Smooth muscle cell (in vitro differentiated cells): ENCODE measurements around the gene TUBB4A. TPM values are rescaled to one million over a fixed set of nuclear protein-coding genes. Genes with fewer than 3 reads are reported as not detected.
A peak's percentile ranks its signal among the peaks of the same experiment; 100 is the strongest.

Experiments
- DNase-seq: peaks from one replicate; lab custom pipeline; 2025; ENCODE audit not compliant: unreplicated experiment; lab: John Stamatoyannopoulos, UW
- H2AFZ ChIP-seq: fragments of 200-600 bp; sonication (generic); 2 replicates; pipeline ENCODE4 v1.6.0; 2016; ENCODE audit warnings: antibody characterized with exemption, low read depth, mild to moderate bottlenecking
- H3F3A ChIP-seq: fragments of 200-600 bp; sonication (generic); 2 replicates; pipeline ENCODE4 v1.6.0; 2017; ENCODE audit warnings: antibody characterized with exemption, low read depth
- H3K27ac ChIP-seq: fragments of 200-600 bp; sonication (generic); 2 replicates; pipeline ENCODE4 v1.5.1; 2016; ENCODE audit warnings: low read depth, mild to moderate bottlenecking
- H3K27me3 ChIP-seq: fragments of 200-600 bp; sonication (generic); 2 replicates; pipeline ENCODE4 v1.6.1; 2016; ENCODE audit warnings: low read depth, mild to moderate bottlenecking
- H3K36me3 ChIP-seq: fragments of 200-600 bp; sonication (generic); 2 replicates; pipeline ENCODE4 v1.5.1; 2016; ENCODE audit warnings: low read depth
- H3K4me1 ChIP-seq: fragments of 200-600 bp; sonication (generic); 2 replicates; pipeline ENCODE4 v1.5.1; 2016; ENCODE audit warnings: low read depth
- H3K4me2 ChIP-seq: fragments of 200-600 bp; sonication (generic); 2 replicates; pipeline ENCODE4 v1.6.0; 2016; ENCODE audit warnings: mild to moderate bottlenecking
- H3K4me3 ChIP-seq: fragments of 200-600 bp; sonication (generic); 2 replicates; pipeline ENCODE4 v1.5.1; 2016; ENCODE audit warnings: mild to moderate bottlenecking
- H3K79me2 ChIP-seq: fragments of 200-600 bp; sonication (generic); 2 replicates; pipeline ENCODE4 v1.6.0; 2016; ENCODE audit warnings: low read depth, mild to moderate bottlenecking
- H3K9ac ChIP-seq: fragments of 200-600 bp; sonication (generic); 2 replicates; pipeline ENCODE4 v1.6.0; 2016; ENCODE audit warnings: low read depth
- H3K9me3 ChIP-seq: fragments of 200-600 bp; sonication (generic); replicated peaks from 2 replicates; pipeline ENCODE4 v1.5.1; 2016; ENCODE audit warnings: low read depth
- H4K20me1 ChIP-seq: fragments of 200-600 bp; sonication (generic); 2 replicates; pipeline ENCODE4 v1.6.0; 2016; ENCODE audit warnings: low read depth
- WGBS: methylation state at CpG from one replicate; pipeline ENCODE4 v1.1.7; 2016; ENCODE audit warnings: low lambda C conversion rate; 5-methylcytosine and 5-hydroxymethylcytosine counted together
- polyA plus RNA-seq: library from polyadenylated mRNA; unstranded; fragments of >200 nt; fragmentation: Nextera tagmentation; extraction: Ambion mirVana; gene quantifications from 2 replicates; pipeline ENCODE4 v1.2.1, GENCODE V29; 2016
- total RNA-seq: library from RNA; depleted of rRNA; stranded (reverse); fragments of >200 nt; gene quantifications from 2 replicates; pipeline ENCODE4 v1.2.3, GENCODE V29; 2014
- TF ChIP-seq, protein P1 (sequence below): fragments of 200-600 bp; sonication (generic); IDR thresholded peaks from 2 replicates; pipeline ENCODE4 v1.5.1; 2017; ENCODE audit warnings: borderline replicate concordance, mild to moderate bottlenecking, antibody characterized with exemption; ENCODE audit not compliant: insufficient read depth, poor library complexity, severe bottlenecking

TUBB4A gene
- total and polyA plus RNA-seq, 2 experiments from 2014 or later = not detected

GRCh38 chr19:6478815-6479214 lies 23.3 kb downstream of the TUBB4A start:
- no peak overlapping the region for H2AFZ ChIP-seq
- H3K4me1 ChIP-seq = peaks cover 9% of the 10 kb centered on the region
- H3K4me3 ChIP-seq = no peak overlapping the region
- 95% methylated on average over 9 of the region's 13 CpGs for WGBS
- H4K20me1 ChIP-seq = no peaks in the 10 kb centered on the region
- H3K4me2 ChIP-seq = no peak overlapping the region
- no peaks in the 10 kb centered on the region for H3F3A ChIP-seq
- no peak for DNase-seq
- no peaks in the 10 kb centered on the region for H3K36me3 ChIP-seq
- H3K9me3 ChIP-seq = no peaks in the 10 kb centered on the region
- H3K27me3 ChIP-seq = peaks cover 23% of the 10 kb centered on the region
- no peak overlapping the region for H3K27ac ChIP-seq
- no peaks in the 10 kb centered on the region for H3K79me2 ChIP-seq
- no peak overlapping the region for H3K9ac ChIP-seq
- TF ChIP-seq, protein P1, sequence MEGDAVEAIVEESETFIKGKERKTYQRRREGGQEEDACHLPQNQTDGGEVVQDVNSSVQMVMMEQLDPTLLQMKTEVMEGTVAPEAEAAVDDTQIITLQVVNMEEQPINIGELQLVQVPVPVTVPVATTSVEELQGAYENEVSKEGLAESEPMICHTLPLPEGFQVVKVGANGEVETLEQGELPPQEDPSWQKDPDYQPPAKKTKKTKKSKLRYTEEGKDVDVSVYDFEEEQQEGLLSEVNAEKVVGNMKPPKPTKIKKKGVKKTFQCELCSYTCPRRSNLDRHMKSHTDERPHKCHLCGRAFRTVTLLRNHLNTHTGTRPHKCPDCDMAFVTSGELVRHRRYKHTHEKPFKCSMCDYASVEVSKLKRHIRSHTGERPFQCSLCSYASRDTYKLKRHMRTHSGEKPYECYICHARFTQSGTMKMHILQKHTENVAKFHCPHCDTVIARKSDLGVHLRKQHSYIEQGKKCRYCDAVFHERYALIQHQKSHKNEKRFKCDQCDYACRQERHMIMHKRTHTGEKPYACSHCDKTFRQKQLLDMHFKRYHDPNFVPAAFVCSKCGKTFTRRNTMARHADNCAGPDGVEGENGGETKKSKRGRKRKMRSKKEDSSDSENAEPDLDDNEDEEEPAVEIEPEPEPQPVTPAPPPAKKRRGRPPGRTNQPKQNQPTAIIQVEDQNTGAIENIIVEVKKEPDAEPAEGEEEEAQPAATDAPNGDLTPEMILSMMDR = no peak

DNA sequence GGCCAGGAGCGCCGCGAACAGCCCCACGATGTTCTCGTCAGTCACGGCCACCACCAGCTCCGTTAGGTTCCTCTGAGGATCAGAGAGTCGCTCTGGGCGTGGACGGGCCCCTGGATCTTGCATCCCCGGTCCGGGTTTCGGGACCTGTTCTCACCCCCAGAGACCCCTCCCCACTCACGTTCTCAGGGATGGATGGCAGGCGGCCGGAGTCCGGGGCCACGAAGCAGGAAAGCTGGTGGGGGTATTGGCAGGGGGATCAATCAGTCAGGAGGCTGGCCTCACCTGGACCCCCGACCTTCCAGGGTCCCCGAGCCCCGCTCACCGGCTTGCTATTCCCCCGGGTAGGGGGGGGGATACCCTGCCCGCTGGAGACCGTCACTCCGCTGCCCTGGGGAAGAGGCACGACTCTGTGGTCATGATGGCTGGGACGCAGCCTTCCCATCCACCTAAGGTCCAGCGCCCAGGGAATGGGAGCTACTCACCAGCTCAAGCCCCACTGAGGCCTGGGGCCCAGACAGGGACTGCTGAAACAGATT lies 25.1 kb downstream of the TUBB4A start:
- H3K4me1 ChIP-seq = peaks cover 9% of the 10 kb centered on the region
- no peaks in the 10 kb centered on the region for H4K20me1 ChIP-seq
- H2AFZ ChIP-seq = peak overlapping the region; percentile 39
- H3K4me3 ChIP-seq = peak overlapping the region; percentile 25
- H3K36me3 ChIP-seq = no peaks in the 10 kb centered on the region
- no peaks in the 10 kb centered on the region for H3K9me3 ChIP-seq
- WGBS = 20% methylated on average over 27 of the region's 29 CpGs
- H3K27ac ChIP-seq = no peak overlapping the region
- DNase-seq = no peak
- TF ChIP-seq, protein P1 = no peak
- peak overlapping the region; percentile 78 for H3K4me2 ChIP-seq
- H3F3A ChIP-seq = no peaks in the 10 kb centered on the region
- peaks cover 23% of the 10 kb centered on the region for H3K27me3 ChIP-seq
- no peaks in the 10 kb centered on the region for H3K79me2 ChIP-seq
- H3K9ac ChIP-seq = no peak overlapping the region

- peaks cover 9% of the 10 kb centered on the region for H3K4me1 ChIP-seq
- peak overlapping the region; percentile 39 for H2AFZ ChIP-seq
- no peak overlapping the region for H3K27ac ChIP-seq
- WGBS = 3% methylated on average over 23 of the region's 33 CpGs
- H3K9ac ChIP-seq = no peak overlapping the region
- no peaks in the 10 kb centered on the region for H3F3A ChIP-seq
- no peaks in the 10 kb centered on the region for H3K79me2 ChIP-seq
- no peaks in the 10 kb centered on the region for H4K20me1 ChIP-seq
- H3K4me2 ChIP-seq = peak overlapping the region; percentile 78
- no peaks in the 10 kb centered on the region for H3K9me3 ChIP-seq
- H3K4me3 ChIP-seq = peak overlapping the region; percentile 25
- H3K27me3 ChIP-seq = peaks cover 23% of the 10 kb centered on the region
- no peaks in the 10 kb centered on the region for H3K36me3 ChIP-seq
- no peak for DNase-seq
- TF ChIP-seq, protein P1 = no peak
Measured at GRCh38 chr19:6476155-6476895, 25.8 kb downstream of the TUBB4A start.
